Stimulated activated CD8-positive, alpha-beta memory T cell treated with anti-CD3 and anti-CD28 coated beads, Interleukin-7, amount 100 ng/mL, for 48 hours (primary cell): ENCODE results near the gene ZNF438.
"Not testable (repeated sequence)": the region's sequence is repeated elsewhere in the genome, so short reads cannot be mapped to it uniquely, and the experiment has no call there.

Experiments
- DNase-seq, 2 donors: peaks; one replicate each; pipeline ENCODE4 v3.0.0-alpha.2; 2020; ENCODE audit warnings: low read depth in 1 of 2; ENCODE audit errors: extremely low read depth in 1 of 2

ZNF438 gene

DNA sequence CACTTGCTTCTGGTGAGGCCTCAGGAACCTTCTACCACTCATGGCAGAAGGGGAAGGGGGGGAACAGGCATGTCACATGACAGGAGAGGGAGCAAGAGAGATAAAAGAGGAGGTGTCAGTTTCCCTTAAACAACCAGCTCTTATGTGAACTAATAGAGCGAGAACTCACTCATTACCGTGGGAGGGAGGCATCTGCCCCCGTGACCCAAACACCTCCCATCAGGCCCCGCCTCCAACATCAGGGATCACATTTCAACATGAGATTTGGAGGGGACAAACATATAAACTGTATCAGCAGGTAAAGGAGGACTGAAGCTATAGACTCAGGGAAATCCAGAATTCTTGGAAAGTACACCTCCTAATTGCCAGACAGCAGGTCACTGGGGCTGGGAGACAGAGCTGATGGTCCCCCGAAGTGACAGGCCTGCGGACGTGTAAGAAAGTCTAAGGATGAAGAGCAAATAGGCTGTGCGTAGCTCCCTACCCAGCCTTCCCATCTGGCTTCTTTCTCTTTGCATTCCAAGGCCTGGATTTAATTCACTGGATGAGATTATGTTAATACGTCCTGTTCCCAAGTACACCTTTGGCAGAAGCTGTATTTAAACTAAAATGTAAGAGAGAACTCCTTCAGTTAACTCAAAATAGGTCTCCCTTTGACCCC lies 215.4 kb downstream of the ZNF438 start:
- DNase-seq, result no peak

DNA sequence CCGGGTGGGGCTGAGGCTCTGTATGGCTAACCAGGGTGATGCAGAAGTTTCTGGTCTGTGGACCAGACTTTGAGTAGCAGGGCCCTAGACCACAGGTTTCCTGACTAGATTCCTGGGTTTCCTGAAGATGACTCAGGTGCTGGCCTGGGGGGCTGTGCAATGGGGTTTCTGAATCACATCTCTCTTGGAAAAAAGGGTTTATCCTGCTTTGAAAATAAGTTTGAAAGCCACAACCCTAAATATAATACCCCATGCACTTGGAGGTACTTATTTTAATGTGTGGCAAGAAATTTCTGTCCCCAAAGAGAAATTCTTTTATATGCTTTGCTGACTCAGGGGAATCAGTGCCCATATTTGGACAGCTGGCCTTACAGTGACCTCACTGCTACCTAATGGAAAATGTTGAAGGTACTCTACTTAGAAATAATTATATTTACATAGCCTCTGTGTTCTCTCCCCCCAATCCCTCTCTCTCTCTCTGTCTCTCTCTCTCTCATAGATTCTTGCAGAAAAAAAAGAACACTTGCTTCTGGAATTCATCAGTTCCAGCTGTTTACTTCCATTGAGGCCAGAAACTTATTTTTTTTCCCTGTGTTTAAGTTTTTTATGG lies 217.7 kb downstream of the ZNF438 start:
- no peak for DNase-seq

DNA sequence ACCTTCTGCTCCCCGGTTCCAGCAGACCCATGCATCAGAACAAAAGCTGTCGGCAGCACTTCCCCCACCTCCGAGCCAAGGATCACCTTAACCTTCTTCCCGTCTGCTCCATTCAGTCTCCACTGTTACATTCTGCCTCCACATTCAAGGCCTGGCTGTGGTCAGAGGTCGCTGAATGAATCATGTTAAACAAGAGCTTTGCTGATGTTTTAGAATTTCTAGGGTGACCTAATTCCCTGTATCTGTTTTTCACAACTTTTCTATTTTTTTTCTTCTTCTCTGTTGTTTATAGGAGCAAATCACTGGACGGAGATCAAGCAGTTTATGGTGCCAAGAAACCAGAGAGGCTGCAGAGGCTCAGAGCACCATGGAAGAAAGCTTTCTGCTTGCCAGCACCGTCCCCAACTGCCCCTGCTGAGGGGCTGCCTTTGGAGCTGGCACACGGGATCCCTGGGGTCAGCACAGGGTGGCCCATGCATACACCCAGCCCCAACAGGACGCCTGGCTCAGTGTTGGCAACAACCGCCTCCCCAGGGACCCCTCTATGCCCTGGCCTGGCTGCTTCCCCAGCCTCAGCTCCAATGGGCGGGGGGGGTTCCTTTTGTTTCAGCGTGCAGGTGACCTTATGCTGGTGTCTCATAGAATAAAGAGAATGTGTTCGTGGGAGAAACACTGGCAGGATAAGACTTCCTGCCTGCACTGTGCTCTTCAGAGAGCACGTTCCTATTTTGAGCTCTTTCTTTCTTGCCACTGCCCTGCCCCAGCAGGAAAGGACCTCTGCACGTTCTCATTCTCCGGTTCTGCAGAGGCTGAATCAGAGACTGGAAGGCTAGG lies 219.4 kb downstream of the ZNF438 start:
- no peak for DNase-seq

DNA sequence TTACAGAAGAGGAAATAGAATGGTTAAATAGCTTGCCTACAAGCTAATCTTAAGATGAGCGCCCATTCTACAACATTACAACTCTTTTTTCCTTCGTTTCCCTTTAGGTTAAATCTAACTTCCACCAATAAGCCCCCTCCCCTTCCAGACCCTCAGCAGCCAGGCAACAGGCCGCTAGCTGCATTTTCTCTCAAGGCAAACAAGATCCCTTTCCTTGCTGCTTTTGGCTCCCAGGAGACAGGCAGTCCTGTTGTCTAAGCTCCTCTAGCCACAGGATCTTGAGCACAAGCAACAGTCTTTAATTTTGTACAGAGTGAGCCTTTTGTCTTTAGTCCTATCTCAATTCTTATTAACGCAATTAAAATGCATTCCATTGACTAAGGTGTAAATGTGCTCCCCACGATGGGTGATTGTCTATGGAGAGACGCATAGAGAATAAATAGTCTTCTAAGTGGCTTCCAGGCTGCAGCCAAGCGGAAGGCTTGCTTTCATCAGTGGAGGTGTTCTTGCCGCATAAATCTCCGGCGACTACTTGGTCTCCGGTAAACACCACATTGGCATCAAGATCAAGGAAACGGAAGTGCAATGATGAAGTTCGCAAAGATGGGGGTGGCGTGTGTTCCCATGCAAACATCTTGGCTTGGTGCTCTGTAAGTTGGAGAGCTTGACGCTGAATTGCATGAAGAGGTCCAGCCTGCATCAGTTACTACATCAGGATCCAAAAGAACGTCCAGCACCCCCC lies 220.2 kb downstream of the ZNF438 start:
- DNase-seq, result no peak

DNA sequence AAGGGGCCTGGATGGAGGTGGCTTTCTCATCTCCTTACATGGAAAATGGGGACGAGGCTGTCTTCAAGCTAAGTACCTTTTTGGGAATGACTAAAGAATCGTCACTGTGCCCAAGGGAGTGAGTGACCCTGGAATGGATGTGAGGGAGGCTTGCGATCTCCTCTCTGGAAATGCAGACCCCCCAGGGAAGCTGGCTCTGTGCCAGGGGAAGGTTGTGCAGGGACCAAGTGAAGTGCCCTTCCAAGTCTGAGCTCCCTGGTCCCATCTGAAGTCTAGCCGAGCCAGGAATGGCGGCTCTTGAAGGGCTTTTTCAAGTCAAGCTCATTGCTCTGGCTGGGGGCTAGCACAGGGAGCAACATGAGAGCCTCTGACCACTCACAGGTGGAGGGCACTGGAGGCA lies 221.2 kb downstream of the ZNF438 start:
- no peak for DNase-seq

DNA sequence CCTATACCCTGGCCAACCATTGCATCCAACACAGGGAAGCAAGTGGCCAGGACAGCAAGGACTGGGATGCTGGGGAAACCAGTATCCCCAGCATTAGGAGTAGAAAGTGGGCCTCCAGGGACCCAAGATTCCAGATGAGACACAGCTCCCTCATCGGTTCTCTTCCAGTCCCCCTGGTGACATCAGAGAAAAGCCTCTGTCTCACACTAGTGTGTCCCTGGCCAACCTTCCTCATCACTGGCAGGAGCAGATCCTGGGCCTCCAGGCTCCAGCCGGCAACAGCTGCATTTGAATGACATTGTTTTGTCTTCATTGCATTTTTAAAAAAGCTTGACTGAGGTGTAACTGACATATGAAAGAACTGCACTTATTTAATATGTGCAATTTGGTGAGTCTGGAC lies 224.8 kb downstream of the ZNF438 start:
- no peak for DNase-seq

DNA sequence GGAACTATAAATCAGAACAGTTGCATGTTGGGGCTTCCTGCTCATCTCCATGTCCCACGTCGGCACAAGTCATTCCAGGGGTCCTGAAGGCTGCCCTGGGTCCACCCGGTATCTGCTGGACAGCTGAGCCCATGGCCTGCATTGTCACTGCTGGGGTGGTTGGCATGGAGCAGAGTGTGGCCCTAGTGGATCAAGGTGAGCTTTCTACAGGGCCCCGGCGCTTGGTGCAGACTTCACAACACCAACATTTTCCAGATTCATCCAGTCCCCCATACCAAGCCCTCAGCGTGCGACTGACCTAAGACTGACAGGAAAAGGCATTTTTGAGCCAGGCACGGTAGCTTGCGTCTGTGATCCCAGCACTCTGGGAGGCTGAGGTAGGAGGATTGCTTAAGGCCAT lies 226.6 kb downstream of the ZNF438 start:
- no peak for DNase-seq

DNA sequence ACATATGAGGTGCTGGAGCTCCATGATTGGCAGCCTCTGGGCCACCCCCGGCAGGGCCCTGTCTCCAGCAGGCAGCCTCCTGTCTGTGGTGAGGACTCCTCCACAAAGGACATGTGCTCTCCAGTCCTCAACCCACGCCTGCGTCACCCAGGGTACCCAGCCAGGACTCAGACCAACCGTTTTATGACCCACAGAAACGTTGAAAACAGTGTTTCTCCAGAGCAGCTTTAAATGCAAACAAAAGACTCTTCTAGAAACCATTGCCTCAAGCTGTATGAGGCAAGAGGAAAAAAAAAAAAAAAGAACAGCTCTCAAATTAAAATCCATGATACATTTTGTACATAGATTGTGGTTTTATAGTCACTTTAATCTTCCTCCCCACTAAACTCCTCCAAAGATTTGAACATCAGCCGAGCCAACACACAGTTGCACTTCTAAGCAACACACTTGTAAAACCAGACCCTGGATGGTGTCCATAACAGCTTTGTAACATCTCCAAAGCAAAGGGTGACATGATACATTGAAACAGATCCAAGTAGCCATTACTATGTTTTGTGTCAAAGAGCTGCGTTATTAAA lies 227.1 kb downstream of the ZNF438 start:
- DNase-seq, result no peak

DNA sequence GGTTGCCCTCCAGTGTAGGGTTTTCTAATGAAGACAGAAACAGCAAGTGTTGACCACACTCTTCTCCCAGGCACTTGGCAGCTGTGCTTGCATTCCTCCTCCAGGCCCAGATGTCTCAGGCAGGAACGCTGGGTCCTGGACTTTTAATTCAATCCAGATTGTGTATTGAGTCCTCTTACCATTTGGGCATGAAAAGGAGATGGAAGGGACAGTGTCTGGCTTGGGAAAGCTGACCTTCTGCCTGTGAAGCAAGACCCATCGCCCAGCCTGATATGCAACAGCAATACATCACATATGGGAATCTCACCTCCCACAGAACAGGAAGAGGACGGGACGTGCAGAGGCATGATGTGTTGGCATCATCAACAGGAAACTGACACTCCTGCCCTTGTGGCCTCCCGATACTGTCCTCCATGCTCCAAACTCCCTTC lies 227.8 kb downstream of the ZNF438 start:
- DNase-seq, result no peak

DNA sequence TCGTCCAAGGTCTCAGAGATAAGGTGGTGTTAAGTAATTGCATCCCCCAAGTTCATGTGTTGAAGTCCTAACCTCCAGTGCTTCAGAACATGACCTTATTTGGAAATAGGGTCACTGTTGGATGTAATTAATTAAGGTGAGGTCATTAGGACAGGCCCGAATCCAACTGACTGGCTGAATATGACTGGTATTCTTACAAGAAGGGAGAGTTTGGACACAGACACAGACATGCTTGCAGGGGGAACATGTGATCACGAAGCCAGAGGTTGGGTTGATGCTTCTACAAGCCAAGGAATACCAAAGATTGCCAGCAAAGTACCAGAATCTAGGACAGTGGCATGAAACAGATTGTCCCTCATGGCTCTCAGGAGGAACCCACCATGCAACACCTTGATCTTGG lies 228.6 kb downstream of the ZNF438 start:
- DNase-seq, result no peak

DNA sequence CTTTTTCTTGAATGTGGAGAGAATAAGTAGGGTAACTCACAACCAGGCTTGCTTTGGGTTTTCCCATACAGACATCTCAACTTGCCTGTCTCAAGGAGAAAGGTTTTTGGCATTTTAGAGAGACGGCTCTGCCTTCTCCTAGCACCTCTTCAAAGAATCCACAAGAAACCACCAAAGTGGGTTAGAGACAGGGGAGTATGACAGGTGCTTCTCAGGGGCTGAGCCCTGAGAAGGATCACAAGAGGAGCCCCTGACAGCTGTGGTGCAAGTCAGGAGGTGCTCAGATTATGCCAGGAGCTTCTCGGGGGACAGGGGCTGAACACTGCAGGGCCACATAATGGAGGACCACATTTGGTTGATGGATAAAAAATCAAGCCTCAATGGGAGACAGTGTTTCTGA lies 231.3 kb downstream of the ZNF438 start:
- DNase-seq, result no peak

DNA sequence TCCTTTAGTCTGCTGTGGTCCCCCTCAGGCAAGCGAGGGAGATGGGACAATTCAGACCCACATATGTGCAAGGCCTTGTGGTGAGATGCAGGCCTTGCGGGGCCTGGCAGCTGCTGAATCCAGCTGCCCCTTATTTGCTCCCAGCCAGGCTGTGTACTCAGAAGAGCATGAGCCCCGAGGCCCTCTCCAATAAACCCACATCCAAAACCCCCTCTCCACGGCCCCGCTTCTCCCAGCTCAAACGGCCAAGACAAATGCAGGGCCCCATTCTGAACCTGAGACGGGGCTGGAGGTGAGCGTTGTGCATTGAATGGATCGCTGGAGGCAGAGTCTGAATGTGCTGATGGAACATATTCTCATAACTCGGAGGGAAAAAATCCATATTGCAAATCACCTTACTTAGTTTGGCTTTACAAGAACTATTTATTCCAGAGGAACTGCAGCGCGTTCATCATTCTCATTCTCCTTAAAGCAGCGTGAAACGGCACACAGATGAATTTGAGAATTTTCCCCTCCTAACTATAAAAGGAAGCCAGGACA lies 232.9 kb downstream of the ZNF438 start:
- DNase-seq, result no peak

DNA sequence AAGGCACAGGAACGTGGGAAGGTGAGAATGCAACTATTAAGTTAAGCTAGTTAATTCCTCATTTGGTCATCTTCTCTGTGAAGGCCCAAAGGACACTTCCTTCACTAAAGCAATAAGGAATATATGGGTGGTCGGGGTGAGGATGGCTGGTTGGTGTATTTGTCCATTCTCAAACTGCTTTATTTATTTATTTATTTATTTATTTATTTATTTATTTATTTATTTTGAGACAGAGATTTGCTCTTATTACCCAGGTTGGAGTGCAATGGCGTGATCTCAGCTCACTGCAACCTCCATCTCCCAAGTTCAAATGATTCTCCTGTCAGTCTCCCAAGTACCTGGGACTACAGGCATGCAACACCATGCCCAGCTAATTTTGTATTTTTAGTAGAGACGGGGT lies 236.6 kb downstream of the ZNF438 start:
- DNase-seq, result not testable (repeated sequence)
